HCT116 (cell line): ENCODE results near the gene CD200. TPM values are rescaled to one million over a fixed set of nuclear protein-coding genes. Genes with fewer than 3 reads are reported as not detected.

Source experiments
- ATAC-seq: fragments of 200-7000 bp; cut with Tn5 transposase; 2 replicates; pipeline ENCODE4 v1.9.1; 2020; ENCODE audit warnings: mild to moderate bottlenecking, moderate library complexity
- BruUV-seq: library from RNA; stranded (reverse); fragments of 400-500 nt; replicated peaks from 2 replicates; lab custom pipeline; 2021; lab: Mats Ljungman, UMichigan
- CTCF ChIA-PET: fragments of 300-600 bp; sonication (Branson Sonifier 250); formaldehyde crosslinking; loops from one replicate; lab custom pipeline; 2021; ENCODE audit warnings: antibody characterized with exemption; lab: Charles Lee
- POLR2A ChIA-PET: fragments of 300-600, 350-600 bp; sonication (Branson Sonifier 250); formaldehyde crosslinking; loops from one replicate; lab custom pipeline; 2021; ENCODE audit warnings: antibody characterized with exemption; lab: Charles Lee
- RAD21 ChIA-PET, 2 experiments: fragments of 300-600 bp; sonication (Branson Sonifier 250); formaldehyde crosslinking; loops; one replicate each; lab custom pipeline; 2023; ENCODE audit warnings: low total read pairs in 2 of 2; ENCODE audit not compliant: uncharacterized antibody in 2 of 2, unreplicated experiment in 2 of 2, low non-redundant PET in 1 of 2; lab: Charles Lee
- DNase-seq: peaks from one replicate; pipeline ENCODE4 v3.0.0-alpha.2; 2010; ENCODE audit warnings: low read depth, low spot score
- H2AFZ ChIP-seq: fragments of 200-600 bp; shearing (Covaris generic), sonication (generic); 2 replicates; pipeline ENCODE4 v1.6.1; 2017; ENCODE audit warnings: low read depth, mixed run types, mixed read lengths, antibody characterized with exemption, low read length; ENCODE audit not compliant: poor library complexity, severe bottlenecking
- H3K27ac ChIP-seq: 2 replicates; pipeline ENCODE4 v1.5.1; 2012; ENCODE audit warnings: low read depth, low read length
- H3K27me3 ChIP-seq: fragments of 200-600 bp; sonication (generic); 2 replicates; pipeline ENCODE4 v1.6.1; 2016; ENCODE audit warnings: mixed run types, low read length, mixed read lengths; ENCODE audit not compliant: insufficient read depth
- H3K36me3 ChIP-seq, 2 experiments: fragments of 200-500 bp in 1 of 2; fragments of 200-600 bp in 1 of 2; sonication (Bioruptor generic) in 1 of 2; sonication (generic) in 1 of 2; 2 replicates each; pipeline versions ENCODE4 v1.5.1 to v1.6.1; 2014 to 2016; ENCODE audit warnings: low read length in 2 of 2, inconsistent platforms in 1 of 2, mixed read lengths in 1 of 2, mixed run types in 1 of 2; ENCODE audit not compliant: insufficient read depth in 2 of 2, control insufficient read depth in 1 of 2
- H3K4me1 ChIP-seq, 2 experiments: fragments of 200-600 bp in 1 of 2; sonication (generic) in 1 of 2; 2 replicates each; pipeline versions ENCODE4 v1.5.1 to v1.6.1; 2012 to 2017; ENCODE audit warnings: low read length in 2 of 2, inconsistent platforms in 1 of 2, mild to moderate bottlenecking in 1 of 2, mixed read lengths in 1 of 2, mixed run types in 1 of 2, moderate library complexity in 1 of 2; ENCODE audit not compliant: insufficient read depth in 2 of 2, control insufficient read depth in 1 of 2
- H3K4me2 ChIP-seq: fragments of 200-600 bp; sonication (generic); 2 replicates; pipeline ENCODE4 v1.6.1; 2017; ENCODE audit warnings: mixed run types, low read length, mixed read lengths
- H3K4me3 ChIP-seq, 2 experiments: fragments of 200-600 bp in 1 of 2; sonication (generic) in 1 of 2; replicated peaks in 1 of 2; 2 replicates each; pipeline ENCODE4 v1.5.1; 2011 to 2016; ENCODE audit warnings: low read length in 2 of 2, control low read depth in 1 of 2, low read depth in 1 of 2, mild to moderate bottlenecking in 1 of 2, mixed read lengths in 1 of 2, mixed run types in 1 of 2
- H3K79me2 ChIP-seq: fragments of 200-600 bp; sonication (generic); 2 replicates; pipeline ENCODE4 v1.6.1; 2017; ENCODE audit warnings: mild to moderate bottlenecking, mixed run types, low read length, moderate library complexity, mixed read lengths; ENCODE audit not compliant: insufficient read depth
- H3K9ac ChIP-seq: fragments of 200-600 bp; sonication (generic); 2 replicates; pipeline ENCODE4 v1.6.1; 2016; ENCODE audit warnings: low read length, mixed read lengths
- H3K9me2 ChIP-seq: fragments of 200-600 bp; sonication (generic), shearing (Covaris generic); 2 replicates; pipeline ENCODE4 v1.6.1; 2017; ENCODE audit warnings: mixed run types, mild to moderate bottlenecking, moderate library complexity; ENCODE audit not compliant: insufficient read depth
- H3K9me3 ChIP-seq, 2 experiments: fragments of 200-500 bp in 1 of 2; fragments of 200-600 bp in 1 of 2; sonication (Bioruptor generic) in 1 of 2; sonication (generic) in 1 of 2; 2 replicates each; pipeline ENCODE4 v1.6.1; 2014 to 2017; ENCODE audit warnings: low read length in 2 of 2, mixed read lengths in 2 of 2, inconsistent platforms in 1 of 2, low read depth in 1 of 2, mild to moderate bottlenecking in 1 of 2, mixed run types in 1 of 2, moderate library complexity in 1 of 2; ENCODE audit not compliant: control insufficient read depth in 1 of 2, insufficient read depth in 1 of 2
- H4K20me1 ChIP-seq: fragments of 200-600 bp; sonication (generic), shearing (Covaris generic); 2 replicates; pipeline ENCODE4 v1.6.1; 2017; ENCODE audit warnings: mixed run types, mild to moderate bottlenecking, moderate library complexity; ENCODE audit not compliant: insufficient read depth
- CEBPB ChIP-seq: IDR thresholded peaks from 2 replicates; pipeline ENCODE4 v1.6.1; 2012; ENCODE audit warnings: low read depth
- EGR1 ChIP-seq: IDR thresholded peaks from 2 replicates; pipeline ENCODE4 v1.6.1; 2012; ENCODE audit warnings: low read depth
- ELF1 ChIP-seq: IDR thresholded peaks from 2 replicates; pipeline ENCODE4 v1.6.1; 2012; ENCODE audit warnings: low read depth, borderline replicate concordance
- EZH2phosphoT487 ChIP-seq: fragments of 200-600 bp; IDR thresholded peaks from 2 replicates; pipeline ENCODE4 v1.6.1; 2018; ENCODE audit warnings: antibody characterized with exemption, borderline replicate concordance
- FOSL1 ChIP-seq: IDR thresholded peaks from 2 replicates; pipeline ENCODE4 v1.6.1; 2012; ENCODE audit warnings: low read depth
- POLR2AphosphoS5 ChIP-seq: IDR thresholded peaks from 2 replicates; pipeline ENCODE4 v1.6.1; 2011; ENCODE audit warnings: mild to moderate bottlenecking, low read depth, low read length, moderate library complexity
- RAD21 ChIP-seq: IDR thresholded peaks from 2 replicates; pipeline ENCODE4 v1.6.1; 2012; ENCODE audit warnings: low read depth, mild to moderate bottlenecking
- SIN3A ChIP-seq: IDR thresholded peaks from 2 replicates; pipeline ENCODE4 v1.6.1; 2012; ENCODE audit warnings: low read depth
- SP1 ChIP-seq: IDR thresholded peaks from 2 replicates; pipeline ENCODE4 v1.6.1; 2012; ENCODE audit warnings: low read depth
- TCF7L2 ChIP-seq: IDR thresholded peaks from 2 replicates; pipeline ENCODE4 v1.7.0; 2011; ENCODE audit warnings: borderline replicate concordance, inconsistent platforms; ENCODE audit not compliant: insufficient read depth, insufficient read length; ENCODE audit errors: extremely low read depth
- YY1 ChIP-seq: IDR thresholded peaks from 2 replicates; pipeline ENCODE4 v1.6.1; 2011; ENCODE audit warnings: low read length, low read depth, moderate library complexity, mild to moderate bottlenecking; ENCODE audit not compliant: insufficient replicate concordance; ENCODE audit errors: extremely low read depth
- ZFX ChIP-seq: fragments of 450-650 bp; IDR thresholded peaks from 2 replicates; pipeline ENCODE4 v1.6.1; 2017
- ZNF274 ChIP-seq: fragments of 200-500 bp; sonication (Bioruptor generic); IDR thresholded peaks from 2 replicates; pipeline ENCODE4 v1.6.1; 2014; ENCODE audit warnings: mild to moderate bottlenecking, low read depth, low read length, inconsistent platforms
- intact Hi-C: fragments of 100-400 bp; cut with micrococcal nuclease; formaldehyde crosslinking; loops from 2 replicates; pipeline ENCODE4 v1.10.0; 2022
- total RNA-seq: library from RNA; stranded (reverse); gene quantifications from one replicate; pipeline ENCODE4 v1.2.1, GENCODE V29; 2021; ENCODE audit not compliant: unreplicated experiment
- TF ChIP-seq, protein P1 (sequence below): IDR thresholded peaks from 2 replicates; pipeline ENCODE4 v1.6.1; 2012
- TF ChIP-seq, protein P2 (sequence below): IDR thresholded peaks from 2 replicates; pipeline ENCODE4 v1.6.1; 2012; ENCODE audit warnings: low read depth
- TF ChIP-seq, protein P3 (sequence below), 3 experiments: fragments of 200-600 bp in 1 of 3; sonication (generic) in 1 of 3; IDR thresholded peaks in 2 of 3; conservative IDR thresholded peaks in 1 of 3; 2 replicates each; pipeline ENCODE4 v1.5.1; 2012 to 2017; ENCODE audit warnings: low read depth in 2 of 3, low read length in 2 of 3, antibody characterized with exemption in 1 of 3, borderline replicate concordance in 1 of 3, control low read depth in 1 of 3, mild to moderate bottlenecking in 1 of 3, mixed read lengths in 1 of 3, mixed run types in 1 of 3, moderate library complexity in 1 of 3; ENCODE audit not compliant: insufficient read depth in 1 of 3

Gene CD200
- total RNA-seq, 1 experiment from 2014 or later, result not detected

DNA sequence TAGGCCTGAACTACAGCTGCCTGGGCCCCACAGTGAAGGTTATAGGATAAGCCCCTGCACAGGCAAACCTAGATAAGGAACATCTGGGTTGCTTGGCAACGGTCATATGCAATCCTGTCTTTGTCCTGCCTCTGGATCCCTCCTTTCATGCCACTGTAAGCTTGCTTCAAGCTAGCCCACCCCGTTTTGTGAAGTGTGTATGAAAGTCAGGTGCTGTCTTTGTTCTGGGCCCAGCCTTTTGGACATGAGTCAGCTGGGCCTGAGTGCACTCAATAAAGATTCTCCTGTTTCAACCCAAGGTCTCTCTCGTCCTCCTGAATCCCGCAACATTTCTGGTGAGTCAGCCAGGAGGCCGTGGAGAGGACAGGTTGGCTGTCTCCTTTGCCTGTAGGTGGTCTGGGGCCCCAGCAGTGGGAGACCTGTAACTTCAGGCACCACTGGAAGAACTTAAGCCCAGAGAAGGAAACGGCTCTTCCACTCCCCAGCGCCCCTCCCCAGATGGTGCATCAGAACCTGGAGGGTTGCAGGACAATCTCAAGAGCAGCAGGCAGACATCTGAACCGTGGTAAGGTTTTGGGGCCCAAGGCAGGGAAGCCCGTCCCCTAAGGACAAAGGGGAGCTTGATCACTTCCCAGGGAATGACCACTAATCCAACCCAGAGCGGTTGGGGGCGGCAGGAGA lies 30.7 kb upstream of the CD200 start:
- H3K9me3 ChIP-seq, result no peaks in the 10 kb centered on the region
- DNase-seq (no peak), ATAC-seq (no peak)
- no peak overlapping the region for H2AFZ ChIP-seq
- H3K4me2 ChIP-seq, result no peak overlapping the region
- H3K4me1 ChIP-seq, result peaks cover 0 to 3% of the 10 kb centered on the region in 2 experiments; a peak in 1 of 4 replicates
- no peak overlapping the region for H3K27ac ChIP-seq
- H3K9ac ChIP-seq, result no peak overlapping the region
- RAD21 ChIA-PET, result no interaction called here
- no peak overlapping the region for H3K4me3 ChIP-seq
- intact Hi-C loops, result no loop called here
- no peaks in the 10 kb centered on the region for H3K9me2 ChIP-seq
- BruUV-seq, result no TSS peak
- H3K36me3 ChIP-seq, result no peaks in the 10 kb centered on the region
- TF ChIP-seq TCF7L2 (no peak), RAD21 (no peak), SIN3A (no peak), EZH2phosphoT487 (no peak), ZNF274 (no peak), SP1 (no peak), ZFX (no peak), ELF1 (no peak), EGR1 (no peak), CEBPB (no peak), FOSL1 (no peak), YY1 (no peak), POLR2AphosphoS5 (no peak)
- TF ChIP-seq, protein P1, sequence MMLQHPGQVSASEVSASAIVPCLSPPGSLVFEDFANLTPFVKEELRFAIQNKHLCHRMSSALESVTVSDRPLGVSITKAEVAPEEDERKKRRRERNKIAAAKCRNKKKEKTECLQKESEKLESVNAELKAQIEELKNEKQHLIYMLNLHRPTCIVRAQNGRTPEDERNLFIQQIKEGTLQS, result no peak
- TF ChIP-seq, protein P2, sequence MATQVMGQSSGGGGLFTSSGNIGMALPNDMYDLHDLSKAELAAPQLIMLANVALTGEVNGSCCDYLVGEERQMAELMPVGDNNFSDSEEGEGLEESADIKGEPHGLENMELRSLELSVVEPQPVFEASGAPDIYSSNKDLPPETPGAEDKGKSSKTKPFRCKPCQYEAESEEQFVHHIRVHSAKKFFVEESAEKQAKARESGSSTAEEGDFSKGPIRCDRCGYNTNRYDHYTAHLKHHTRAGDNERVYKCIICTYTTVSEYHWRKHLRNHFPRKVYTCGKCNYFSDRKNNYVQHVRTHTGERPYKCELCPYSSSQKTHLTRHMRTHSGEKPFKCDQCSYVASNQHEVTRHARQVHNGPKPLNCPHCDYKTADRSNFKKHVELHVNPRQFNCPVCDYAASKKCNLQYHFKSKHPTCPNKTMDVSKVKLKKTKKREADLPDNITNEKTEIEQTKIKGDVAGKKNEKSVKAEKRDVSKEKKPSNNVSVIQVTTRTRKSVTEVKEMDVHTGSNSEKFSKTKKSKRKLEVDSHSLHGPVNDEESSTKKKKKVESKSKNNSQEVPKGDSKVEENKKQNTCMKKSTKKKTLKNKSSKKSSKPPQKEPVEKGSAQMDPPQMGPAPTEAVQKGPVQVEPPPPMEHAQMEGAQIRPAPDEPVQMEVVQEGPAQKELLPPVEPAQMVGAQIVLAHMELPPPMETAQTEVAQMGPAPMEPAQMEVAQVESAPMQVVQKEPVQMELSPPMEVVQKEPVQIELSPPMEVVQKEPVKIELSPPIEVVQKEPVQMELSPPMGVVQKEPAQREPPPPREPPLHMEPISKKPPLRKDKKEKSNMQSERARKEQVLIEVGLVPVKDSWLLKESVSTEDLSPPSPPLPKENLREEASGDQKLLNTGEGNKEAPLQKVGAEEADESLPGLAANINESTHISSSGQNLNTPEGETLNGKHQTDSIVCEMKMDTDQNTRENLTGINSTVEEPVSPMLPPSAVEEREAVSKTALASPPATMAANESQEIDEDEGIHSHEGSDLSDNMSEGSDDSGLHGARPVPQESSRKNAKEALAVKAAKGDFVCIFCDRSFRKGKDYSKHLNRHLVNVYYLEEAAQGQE, result no peak
- TF ChIP-seq, protein P3, sequence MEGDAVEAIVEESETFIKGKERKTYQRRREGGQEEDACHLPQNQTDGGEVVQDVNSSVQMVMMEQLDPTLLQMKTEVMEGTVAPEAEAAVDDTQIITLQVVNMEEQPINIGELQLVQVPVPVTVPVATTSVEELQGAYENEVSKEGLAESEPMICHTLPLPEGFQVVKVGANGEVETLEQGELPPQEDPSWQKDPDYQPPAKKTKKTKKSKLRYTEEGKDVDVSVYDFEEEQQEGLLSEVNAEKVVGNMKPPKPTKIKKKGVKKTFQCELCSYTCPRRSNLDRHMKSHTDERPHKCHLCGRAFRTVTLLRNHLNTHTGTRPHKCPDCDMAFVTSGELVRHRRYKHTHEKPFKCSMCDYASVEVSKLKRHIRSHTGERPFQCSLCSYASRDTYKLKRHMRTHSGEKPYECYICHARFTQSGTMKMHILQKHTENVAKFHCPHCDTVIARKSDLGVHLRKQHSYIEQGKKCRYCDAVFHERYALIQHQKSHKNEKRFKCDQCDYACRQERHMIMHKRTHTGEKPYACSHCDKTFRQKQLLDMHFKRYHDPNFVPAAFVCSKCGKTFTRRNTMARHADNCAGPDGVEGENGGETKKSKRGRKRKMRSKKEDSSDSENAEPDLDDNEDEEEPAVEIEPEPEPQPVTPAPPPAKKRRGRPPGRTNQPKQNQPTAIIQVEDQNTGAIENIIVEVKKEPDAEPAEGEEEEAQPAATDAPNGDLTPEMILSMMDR (IDR thresholded peaks at IDR 0.05 in 2 of 3, conservative IDR thresholded peaks at IDR 0.05 in 1 of 3; ENCODE audit: borderline replicate concordance in 1 of 3, insufficient read depth in 1 of 3, low read depth in 2 of 3, low read length in 2 of 3), result no peak
- TF ChIP-seq, all 23 proteins: peak for 0
- H3K27me3 ChIP-seq, result no peaks in the 10 kb centered on the region
- no peaks in the 10 kb centered on the region for H3K79me2 ChIP-seq
- no peaks in the 10 kb centered on the region for H4K20me1 ChIP-seq
- ChIA-PET POLR2A (no interaction called here), CTCF (interaction anchor here (1.1 kb wide), 1 partner anchor 9 kb away, joined by 3 read pairs; the partner anchor contains the start of gene SLC9C1)
